ENCODE results near the gene UTS2R.

DNA sequence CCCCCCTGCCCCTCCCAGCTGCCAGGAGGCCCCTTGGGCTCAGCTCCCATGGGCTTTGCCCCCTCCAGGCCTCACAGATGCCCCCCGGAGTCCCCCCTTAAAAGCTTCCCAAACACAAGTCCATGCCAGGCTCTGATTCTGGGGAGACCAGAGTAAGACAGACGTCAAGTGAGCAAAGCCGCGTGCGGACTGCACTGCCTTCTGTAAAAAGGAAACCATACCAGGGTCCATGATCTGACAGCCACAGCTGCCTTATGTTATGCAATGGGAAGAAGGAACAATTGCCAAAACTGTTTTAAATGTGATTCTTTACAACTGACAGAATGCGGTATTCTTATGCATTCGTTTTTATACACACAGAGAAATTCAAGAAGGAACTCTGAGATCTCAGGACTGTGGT is 28.6 kb downstream of the UTS2R start:
- TF ChIP-seq POLR2A (IDR thresholded peaks at IDR 0.05) (no peak), CTCF (IDR thresholded peaks at IDR 0.05) (no peak), POLR2AphosphoS5 (IDR thresholded peaks at IDR 0.05) (no peak)

All from upper lobe of left lung (tissue), 4 donors.